C4-2B (cell line): Measurements from ENCODE around the gene PSAP.

Experiments
- H3K27ac ChIP-seq: fragments of 450-650 bp; 2 replicates; pipeline ENCODE4 v1.5.1; 2017
- ZFX ChIP-seq: fragments of 450-650 bp; IDR thresholded peaks from 2 replicates; pipeline ENCODE4 v1.6.1; 2017
- TF ChIP-seq, protein P1 (sequence below): fragments of 450-650 bp; conservative IDR thresholded peaks from 2 replicates; pipeline ENCODE4 v1.5.1; 2017; ENCODE audit warnings: mild to moderate bottlenecking

PSAP gene

DNA sequence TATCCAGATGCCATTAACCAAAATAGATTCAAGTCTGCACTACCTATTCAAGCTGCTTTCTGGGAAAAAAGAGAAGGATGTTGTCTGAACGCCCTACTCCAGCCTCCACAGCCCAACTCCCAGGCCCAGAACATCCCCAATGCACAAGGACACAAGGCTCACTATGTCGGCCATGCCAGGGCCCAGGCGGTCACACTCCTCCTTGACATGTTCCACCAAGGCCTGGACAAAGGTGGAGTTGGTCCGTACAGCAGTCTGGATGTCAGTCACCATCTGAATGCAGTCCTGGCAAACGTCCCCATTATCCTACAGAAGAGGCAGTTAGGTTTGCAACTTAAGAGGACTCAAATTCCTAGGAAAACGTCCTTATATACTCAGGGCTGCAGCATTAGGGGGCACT lies 23.2 kb downstream of the PSAP start:
- H3K27ac ChIP-seq, result no peak overlapping the region
- TF ChIP-seq, protein P1, sequence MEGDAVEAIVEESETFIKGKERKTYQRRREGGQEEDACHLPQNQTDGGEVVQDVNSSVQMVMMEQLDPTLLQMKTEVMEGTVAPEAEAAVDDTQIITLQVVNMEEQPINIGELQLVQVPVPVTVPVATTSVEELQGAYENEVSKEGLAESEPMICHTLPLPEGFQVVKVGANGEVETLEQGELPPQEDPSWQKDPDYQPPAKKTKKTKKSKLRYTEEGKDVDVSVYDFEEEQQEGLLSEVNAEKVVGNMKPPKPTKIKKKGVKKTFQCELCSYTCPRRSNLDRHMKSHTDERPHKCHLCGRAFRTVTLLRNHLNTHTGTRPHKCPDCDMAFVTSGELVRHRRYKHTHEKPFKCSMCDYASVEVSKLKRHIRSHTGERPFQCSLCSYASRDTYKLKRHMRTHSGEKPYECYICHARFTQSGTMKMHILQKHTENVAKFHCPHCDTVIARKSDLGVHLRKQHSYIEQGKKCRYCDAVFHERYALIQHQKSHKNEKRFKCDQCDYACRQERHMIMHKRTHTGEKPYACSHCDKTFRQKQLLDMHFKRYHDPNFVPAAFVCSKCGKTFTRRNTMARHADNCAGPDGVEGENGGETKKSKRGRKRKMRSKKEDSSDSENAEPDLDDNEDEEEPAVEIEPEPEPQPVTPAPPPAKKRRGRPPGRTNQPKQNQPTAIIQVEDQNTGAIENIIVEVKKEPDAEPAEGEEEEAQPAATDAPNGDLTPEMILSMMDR, result no peak
- TF ChIP-seq ZFX, result no peak

DNA sequence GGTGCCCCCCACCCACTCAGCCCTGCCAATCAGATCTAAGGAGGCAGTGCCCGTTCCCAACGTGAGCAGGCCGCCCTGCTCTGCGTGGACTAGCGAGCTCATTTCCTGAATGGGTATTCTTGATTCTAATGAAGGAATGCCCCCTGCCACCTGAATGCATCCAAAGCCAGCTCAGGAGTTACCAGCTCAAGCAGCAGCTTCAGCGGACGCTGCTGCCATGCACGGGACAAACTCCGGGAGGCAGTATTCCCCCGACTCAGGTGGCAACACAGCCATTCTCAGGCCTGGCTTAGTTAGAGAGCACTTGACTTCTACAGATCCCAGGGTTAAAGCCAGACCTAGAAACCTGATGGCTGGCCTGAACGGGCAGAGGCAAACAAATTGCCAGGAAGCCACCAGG lies 25.8 kb downstream of the PSAP start:
- TF ChIP-seq ZFX, result no peak
- H3K27ac ChIP-seq, result no peak overlapping the region

DNA sequence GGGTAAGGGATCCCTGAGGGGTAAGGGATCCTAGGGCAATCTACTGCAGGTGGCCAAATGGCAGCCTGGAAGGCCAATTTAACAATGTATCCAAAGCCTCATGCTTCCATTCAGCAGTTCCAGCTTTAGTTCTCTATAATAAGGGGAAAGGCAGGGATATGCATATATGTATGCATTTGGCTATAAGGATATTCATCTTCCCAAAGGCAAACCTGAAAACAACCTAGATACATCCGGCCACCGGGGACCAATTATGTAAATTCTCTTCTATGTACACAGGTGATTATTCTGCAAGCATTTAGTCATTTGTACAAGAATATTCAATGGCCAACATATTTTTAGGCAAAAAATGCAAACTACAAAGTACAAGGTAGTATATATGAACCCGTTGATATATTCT lies 26.7 kb downstream of the PSAP start:
- TF ChIP-seq ZFX, result no peak
- TF ChIP-seq, protein P1, result no peak
- H3K27ac ChIP-seq, result no peak overlapping the region

DNA sequence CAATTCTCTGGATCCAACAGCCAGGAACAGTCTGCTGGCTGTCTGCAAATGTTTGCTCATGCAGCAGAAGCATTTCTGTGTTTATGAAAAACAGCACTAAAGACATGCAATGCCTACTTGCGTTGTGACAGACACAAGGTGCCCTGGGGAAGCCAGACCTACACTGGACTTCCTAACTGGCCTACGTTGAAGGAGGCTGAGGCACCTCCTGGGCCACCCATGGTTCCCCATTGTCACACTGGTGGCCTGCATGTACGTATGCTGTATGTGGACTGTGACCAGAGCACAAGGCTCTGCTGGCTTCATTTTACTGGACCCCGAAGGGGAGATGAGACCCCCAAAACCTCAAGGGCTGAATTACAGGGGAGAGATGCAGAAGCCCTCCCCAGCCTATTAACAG lies 27.7 kb downstream of the PSAP start:
- TF ChIP-seq ZFX, result no peak
- TF ChIP-seq, protein P1, result no peak

DNA sequence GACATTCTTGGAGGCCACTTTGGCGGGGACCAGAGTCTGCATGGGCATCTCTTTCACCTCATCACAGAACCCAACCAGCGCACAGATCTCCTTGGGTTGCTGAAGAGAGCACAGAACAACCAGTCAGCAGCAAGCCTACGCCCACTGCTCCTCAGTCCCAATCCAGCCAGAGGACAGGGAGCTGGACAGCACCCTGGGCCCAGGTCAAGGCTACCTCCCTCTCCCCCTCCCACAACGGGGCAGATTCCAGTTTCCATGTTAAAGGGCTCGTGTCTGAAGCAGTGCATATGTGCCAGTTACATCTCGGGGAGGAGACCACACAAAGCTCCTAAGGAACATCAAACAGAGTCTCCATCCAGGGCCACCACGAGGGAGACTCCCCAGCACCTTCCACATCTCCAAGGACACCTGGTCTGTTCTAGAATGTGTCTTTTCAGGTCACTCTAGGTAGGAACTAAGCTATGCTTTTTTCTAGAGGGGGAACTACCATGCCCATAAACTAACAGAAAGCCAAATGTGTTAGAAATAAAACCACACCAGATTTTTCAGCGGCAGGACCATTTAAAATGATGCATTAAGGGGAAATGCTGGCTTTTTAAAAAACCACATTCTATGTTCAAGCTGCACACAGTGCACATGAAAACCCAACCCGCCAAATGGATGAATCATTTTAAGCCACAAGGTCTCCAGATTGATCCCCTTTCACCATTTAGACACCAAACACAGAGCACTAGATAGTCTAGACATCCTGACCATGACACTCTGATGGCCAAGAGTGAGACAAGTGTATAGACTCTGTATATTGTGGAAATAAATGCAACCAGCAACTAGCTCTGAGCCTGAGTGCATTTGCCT lies 28.9 kb downstream of the PSAP start:
- TF ChIP-seq, protein P1, result no peak
- no peak for TF ChIP-seq ZFX
- no peak overlapping the region for H3K27ac ChIP-seq

More for the DNA sequence above, 27.7 kb downstream of the PSAP start:
- no peak overlapping the region for H3K27ac ChIP-seq

DNA sequence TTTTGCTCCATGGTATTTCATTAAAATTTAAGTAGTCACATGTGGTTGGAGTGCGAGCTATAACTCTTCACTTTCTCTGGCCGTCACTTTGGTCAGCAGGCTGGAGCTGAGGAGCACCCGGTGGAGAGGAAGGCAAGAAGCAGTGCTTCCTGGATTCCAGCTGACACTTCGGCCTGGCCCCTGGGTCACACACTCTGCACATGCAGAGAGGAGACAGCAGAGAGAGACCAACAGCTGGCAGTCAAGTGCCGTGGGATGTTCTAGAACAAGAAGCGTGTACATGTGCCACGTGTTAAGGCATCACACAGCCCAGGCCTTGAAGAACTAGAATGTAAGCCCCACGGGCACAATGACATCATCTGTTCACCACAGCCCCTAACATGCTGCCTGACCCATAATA lies 30.1 kb downstream of the PSAP start:
- TF ChIP-seq ZFX, result no peak
- TF ChIP-seq, protein P1, result no peak
- no peak overlapping the region for H3K27ac ChIP-seq

DNA sequence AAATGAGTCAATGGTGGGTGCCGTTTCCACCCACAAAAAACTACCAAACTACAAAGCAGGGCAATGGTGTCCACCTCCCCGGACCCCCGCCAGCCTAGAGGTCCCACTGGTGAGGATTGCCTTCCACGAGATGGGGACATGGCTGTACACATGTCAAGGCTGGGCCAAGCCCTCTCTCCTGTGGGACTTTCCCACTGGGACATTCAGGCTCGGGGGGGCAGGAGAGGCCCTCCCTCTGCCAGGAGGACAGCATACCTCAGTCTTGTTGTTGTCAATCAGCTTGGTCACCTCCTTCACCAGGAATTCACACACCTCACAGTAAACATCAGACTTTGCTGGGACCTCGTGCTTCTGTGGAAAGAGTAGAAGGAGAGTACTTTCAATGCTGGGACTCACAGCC lies 31.1 kb downstream of the PSAP start:
- no peak overlapping the region for H3K27ac ChIP-seq
- no peak for TF ChIP-seq ZFX
- TF ChIP-seq, protein P1, result no peak

DNA sequence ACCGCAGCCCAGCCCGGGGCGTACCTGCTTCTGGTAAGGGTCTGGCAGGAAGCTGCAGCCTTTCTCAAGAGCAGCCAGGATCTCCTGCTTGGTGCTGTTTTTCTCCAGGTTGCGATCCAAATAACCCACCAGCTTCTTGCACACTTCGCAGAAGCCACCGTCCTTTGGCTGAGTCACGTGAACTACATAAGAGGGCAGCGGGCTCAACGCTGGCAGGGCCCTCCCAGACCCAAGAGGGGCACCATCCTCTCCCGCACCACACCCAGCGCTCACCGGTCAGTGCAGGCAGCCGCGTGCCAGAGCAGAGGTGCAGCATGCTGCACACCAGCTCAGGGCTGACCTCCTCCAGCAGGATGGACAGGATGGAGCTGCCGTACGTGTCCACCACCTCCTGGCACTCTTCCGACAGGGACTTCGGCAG lies 31.6 kb downstream of the PSAP start:
- no peak overlapping the region for H3K27ac ChIP-seq
- TF ChIP-seq ZFX, result no peak
- TF ChIP-seq, protein P1, result no peak
